ENCODE measurements around the gene DND1.

DNA sequence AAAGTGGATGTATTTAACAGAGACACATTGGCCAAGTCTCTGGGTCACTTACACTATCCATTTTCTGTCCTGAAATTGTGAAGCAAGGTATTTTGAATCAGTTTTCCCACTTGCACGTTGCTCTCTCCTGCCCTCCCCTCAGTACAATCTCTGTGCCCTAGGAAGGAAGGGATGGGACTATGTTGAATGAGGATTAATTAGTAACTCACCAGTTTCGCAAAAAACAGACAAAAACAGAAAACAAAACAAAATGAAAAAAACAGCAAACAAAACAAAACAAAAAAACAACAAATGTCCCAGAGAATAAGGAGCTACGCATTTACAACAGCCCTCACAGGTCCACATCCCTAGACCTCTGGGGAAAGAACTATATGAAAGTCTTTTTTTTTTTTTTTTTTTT is 39.3 kb downstream of the DND1 start:
- TF ChIP-seq, protein P1, sequence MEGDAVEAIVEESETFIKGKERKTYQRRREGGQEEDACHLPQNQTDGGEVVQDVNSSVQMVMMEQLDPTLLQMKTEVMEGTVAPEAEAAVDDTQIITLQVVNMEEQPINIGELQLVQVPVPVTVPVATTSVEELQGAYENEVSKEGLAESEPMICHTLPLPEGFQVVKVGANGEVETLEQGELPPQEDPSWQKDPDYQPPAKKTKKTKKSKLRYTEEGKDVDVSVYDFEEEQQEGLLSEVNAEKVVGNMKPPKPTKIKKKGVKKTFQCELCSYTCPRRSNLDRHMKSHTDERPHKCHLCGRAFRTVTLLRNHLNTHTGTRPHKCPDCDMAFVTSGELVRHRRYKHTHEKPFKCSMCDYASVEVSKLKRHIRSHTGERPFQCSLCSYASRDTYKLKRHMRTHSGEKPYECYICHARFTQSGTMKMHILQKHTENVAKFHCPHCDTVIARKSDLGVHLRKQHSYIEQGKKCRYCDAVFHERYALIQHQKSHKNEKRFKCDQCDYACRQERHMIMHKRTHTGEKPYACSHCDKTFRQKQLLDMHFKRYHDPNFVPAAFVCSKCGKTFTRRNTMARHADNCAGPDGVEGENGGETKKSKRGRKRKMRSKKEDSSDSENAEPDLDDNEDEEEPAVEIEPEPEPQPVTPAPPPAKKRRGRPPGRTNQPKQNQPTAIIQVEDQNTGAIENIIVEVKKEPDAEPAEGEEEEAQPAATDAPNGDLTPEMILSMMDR (IDR thresholded peaks at IDR 0.05; ENCODE audit: low read depth, low read length) = no peak
- no peak for TF ChIP-seq EZH2phosphoT487 (IDR thresholded peaks at IDR 0.05; ENCODE audit: low read depth)
